OCI-LY3 (cell line): ENCODE measurements around the gene ATF4.

Source experiments
- CTCF ChIP-seq: fragments of 200-600, 300-600 bp; sonication (generic); IDR thresholded peaks from 2 replicates; pipeline ENCODE4 v1.5.1; 2014; ENCODE audit warnings: antibody characterized with exemption, low read length, low read depth
- EZH2phosphoT487 ChIP-seq: fragments of 200-600 bp; shearing (Covaris generic); IDR thresholded peaks from 2 replicates; pipeline ENCODE4 v1.6.1; 2018; ENCODE audit warnings: antibody characterized with exemption, mixed run types, low read depth

DNA sequence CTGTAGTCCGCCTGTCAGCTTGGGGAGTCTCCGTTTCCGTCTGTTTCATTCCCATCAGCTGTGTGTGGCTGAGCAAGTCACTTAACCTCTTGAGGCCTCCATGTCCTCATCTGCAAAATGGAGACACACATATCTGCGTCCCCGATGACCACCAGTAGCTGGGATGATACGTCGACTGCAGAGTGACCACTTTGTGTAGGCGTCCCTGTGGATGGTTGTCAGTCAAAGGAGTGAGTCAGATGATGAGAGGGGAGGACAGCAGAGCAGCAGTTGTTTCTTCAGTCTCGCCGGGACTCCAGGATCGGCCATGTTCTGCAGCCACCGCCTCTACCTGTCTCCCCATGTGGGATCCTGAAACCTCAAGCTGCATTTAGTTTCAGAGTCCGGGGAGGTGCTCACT is 43.7 kb upstream of the ATF4 start:
- TF ChIP-seq CTCF = no peak
- no peak for TF ChIP-seq EZH2phosphoT487
